Measurements from ENCODE around the gene AJAP1.

GRCh38 chr1:4781646-4782045, 127.2 kb downstream of the AJAP1 start:
- no peak for TF ChIP-seq CTCF (IDR thresholded peaks at IDR 0.05; ENCODE audit: low read depth, low read length)
- no peak for TF ChIP-seq POLR2A (IDR thresholded peaks at IDR 0.05; ENCODE audit: extremely low read depth, insufficient read length)
